ENCODE measurements around the gene GRM1. TPM values are rescaled to one million over a fixed set of nuclear protein-coding genes. Genes with fewer than 3 reads are reported as not detected.

The GRM1 gene
- polyA plus RNA-seq, 3 donors: not detected

- H3K36me3 Mint-ChIP-seq: no peaks in the 10 kb centered on the region
- H4K20me1 ChIP-seq (ENCODE audit: insufficient read depth, low read length): no peaks in the 10 kb centered on the region
- no peak overlapping the region for H3K4me3 ChIP-seq (replicated peaks in 1 of 3; ENCODE audit: low read depth in 2 of 3, low read length in 3 of 3)
- H3K27me3 ChIP-seq (ENCODE audit: control insufficient read depth in 2 of 2, insufficient read depth in 2 of 2, low read length in 2 of 2): no peaks in the 10 kb centered on the region
- H3K4me2 ChIP-seq (replicated peaks; ENCODE audit: extremely low read depth, low read length, poor library complexity, severe bottlenecking): no peak overlapping the region
- no peaks in the 10 kb centered on the region for H3K9me3 ChIP-seq (replicated peaks in 1 of 2; ENCODE audit: control insufficient read depth in 1 of 2, insufficient read depth in 1 of 2, low read length in 2 of 2)
- no peak overlapping the region for H3K27ac ChIP-seq (ENCODE audit: low read depth in 1 of 2, low read length in 2 of 2)
- peaks cover 4 to 6% of the 10 kb centered on the region in 2 donors for H3K4me1 ChIP-seq (ENCODE audit: control insufficient read depth in 1 of 2, insufficient read depth in 2 of 2, low read length in 2 of 2)
- intact Hi-C loops (cut with micrococcal nuclease): no loop called here
- TF ChIP-seq CTCF (IDR thresholded peaks at IDR 0.05): no peak
- H3K9me3 Mint-ChIP-seq: peaks cover 0 to 3% (median 0%) of the 10 kb centered on the region in 7 donors
- no peaks in the 10 kb centered on the region for H3K36me3 ChIP-seq (replicated peaks in 1 of 2; ENCODE audit: control insufficient read depth in 1 of 2, insufficient read depth in 2 of 2, low read length in 2 of 2)
- no CpG with 5 or more reads among the region's 7 CpGs for WGBS (ENCODE audit: insufficient coverage)
- H3K9ac ChIP-seq (ENCODE audit: insufficient read depth, low read length, poor library complexity, severe bottlenecking): no peak overlapping the region
- peak overlapping the region in 1 of 7 donors; percentile 29 for H3K27ac Mint-ChIP-seq
- DNase-seq: no peak
- H3K79me2 ChIP-seq (ENCODE audit: insufficient read depth, low read length): no peaks in the 10 kb centered on the region
- H2AFZ ChIP-seq (ENCODE audit: insufficient read depth, low read depth, low read length, poor library complexity, severe bottlenecking): no peak overlapping the region
- H3K4me1 Mint-ChIP-seq: peaks cover 11% of the 10 kb centered on the region
- H3K4me3 Mint-ChIP-seq: no peak overlapping the region
- peaks cover 10 to 11% (median 10%) of the 10 kb centered on the region in 3 donors for H3K27me3 Mint-ChIP-seq (ENCODE audit: low read depth in 3 of 3)
These were observed 335.2 kb downstream of the GRM1 start for GRCh38 chr6:146363838-146364607.

- H3K27ac ChIP-seq (ENCODE audit: low read depth in 1 of 2, low read length in 2 of 2): no peak overlapping the region
- H3K4me3 ChIP-seq (replicated peaks in 1 of 3; ENCODE audit: low read depth in 2 of 3, low read length in 3 of 3): no peak overlapping the region
- no peaks in the 10 kb centered on the region for H3K9me3 ChIP-seq (replicated peaks in 1 of 2; ENCODE audit: control insufficient read depth in 1 of 2, insufficient read depth in 1 of 2, low read length in 2 of 2)
- H3K4me2 ChIP-seq (replicated peaks; ENCODE audit: extremely low read depth, low read length, poor library complexity, severe bottlenecking): no peak overlapping the region
- H4K20me1 ChIP-seq (ENCODE audit: insufficient read depth, low read length): no peaks in the 10 kb centered on the region
- DNase-seq: no peak
- TF ChIP-seq CTCF (IDR thresholded peaks at IDR 0.05): no peak
- H3K79me2 ChIP-seq (ENCODE audit: insufficient read depth, low read length): no peaks in the 10 kb centered on the region
- WGBS (ENCODE audit: insufficient coverage): 100% methylated on average over 1 of the region's 3 CpGs
- no peaks in the 10 kb centered on the region for H3K27me3 ChIP-seq (ENCODE audit: control insufficient read depth in 2 of 2, insufficient read depth in 2 of 2, low read length in 2 of 2)
- no peak overlapping the region for H3K27ac Mint-ChIP-seq
- peaks cover 4 to 6% of the 10 kb centered on the region in 2 donors for H3K4me1 ChIP-seq (ENCODE audit: control insufficient read depth in 1 of 2, insufficient read depth in 2 of 2, low read length in 2 of 2)
- no peaks in the 10 kb centered on the region for H3K36me3 ChIP-seq (replicated peaks in 1 of 2; ENCODE audit: control insufficient read depth in 1 of 2, insufficient read depth in 2 of 2, low read length in 2 of 2)
- H2AFZ ChIP-seq (ENCODE audit: insufficient read depth, low read depth, low read length, poor library complexity, severe bottlenecking): no peak overlapping the region
- H3K9ac ChIP-seq (ENCODE audit: insufficient read depth, low read length, poor library complexity, severe bottlenecking): no peak overlapping the region
- peaks cover 0 to 3% (median 0%) of the 10 kb centered on the region in 7 donors for H3K9me3 Mint-ChIP-seq
- peaks cover 10% of the 10 kb centered on the region in 3 donors for H3K27me3 Mint-ChIP-seq (ENCODE audit: low read depth in 3 of 3)
- no peaks in the 10 kb centered on the region for H3K36me3 Mint-ChIP-seq
- H3K4me1 Mint-ChIP-seq: peaks cover 9% of the 10 kb centered on the region
- no peak overlapping the region for H3K4me3 Mint-ChIP-seq
- intact Hi-C loops (cut with micrococcal nuclease): no loop called here
These were observed 336.1 kb downstream of the GRM1 start for GRCh38 chr6:146364816-146365594.

Measured in CD14-positive monocyte (primary cell).